ENCODE data around the gene KIRREL2.
A peak's percentile ranks its signal among the peaks of the same experiment; 100 is the strongest.
"Not testable (repeated sequence)": the region's sequence is repeated elsewhere in the genome, so short reads cannot be mapped to it uniquely, and the experiment has no call there.

The KIRREL2 gene

GRCh38 chr19:35899547-35900214 is 43.0 kb downstream of the KIRREL2 start:
- DNase-seq (ENCODE audit: low spot score) = peak; percentile 64

DNA sequence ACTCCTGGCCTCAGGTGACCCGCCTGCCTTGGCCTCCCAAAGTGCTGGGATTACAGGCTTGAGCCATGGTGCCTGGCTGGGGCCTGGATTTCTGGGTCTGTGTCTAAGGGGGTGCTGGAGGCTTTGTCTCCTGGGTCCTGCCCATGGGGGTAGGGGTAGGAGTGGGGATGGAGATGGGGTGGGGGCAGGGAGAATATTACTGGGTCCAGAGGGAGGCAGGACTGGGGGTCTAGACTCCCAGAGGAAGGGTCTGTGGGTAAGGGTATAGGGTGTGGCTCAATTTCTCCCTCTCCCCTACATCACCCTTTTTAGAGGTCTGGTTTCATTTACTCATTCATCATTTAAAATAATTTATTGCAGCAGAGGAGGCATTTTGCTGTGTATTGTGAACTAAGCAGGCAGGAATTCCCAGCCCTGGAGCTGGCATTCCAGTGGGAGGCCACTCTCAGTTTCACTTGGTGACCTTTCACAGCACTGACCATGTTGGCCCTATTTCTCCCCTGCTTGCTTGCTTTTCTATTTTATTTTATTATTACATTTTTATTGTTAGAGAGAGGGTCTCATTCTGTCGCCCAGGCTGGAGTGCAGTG is 44.4 kb downstream of the KIRREL2 start:
- DNase-seq (ENCODE audit: low spot score) = no peak

GRCh38 chr19:35901854-35902661 is 45.3 kb downstream of the KIRREL2 start, which contains the start of gene HCST:
HCST (plus strand) TSS chr19:35902529; CDS start chr19:35902594, 65 bp downstream.
- no peak for DNase-seq (ENCODE audit: low spot score)

- no peak for DNase-seq (ENCODE audit: low spot score)
These were observed 46.3 kb downstream of the KIRREL2 start for GRCh38 chr19:35902870-35903475.

- DNase-seq (ENCODE audit: low spot score) = peak; percentile 74
These were observed 47.0 kb downstream of the KIRREL2 start for GRCh38 chr19:35903550-35904179.

DNA sequence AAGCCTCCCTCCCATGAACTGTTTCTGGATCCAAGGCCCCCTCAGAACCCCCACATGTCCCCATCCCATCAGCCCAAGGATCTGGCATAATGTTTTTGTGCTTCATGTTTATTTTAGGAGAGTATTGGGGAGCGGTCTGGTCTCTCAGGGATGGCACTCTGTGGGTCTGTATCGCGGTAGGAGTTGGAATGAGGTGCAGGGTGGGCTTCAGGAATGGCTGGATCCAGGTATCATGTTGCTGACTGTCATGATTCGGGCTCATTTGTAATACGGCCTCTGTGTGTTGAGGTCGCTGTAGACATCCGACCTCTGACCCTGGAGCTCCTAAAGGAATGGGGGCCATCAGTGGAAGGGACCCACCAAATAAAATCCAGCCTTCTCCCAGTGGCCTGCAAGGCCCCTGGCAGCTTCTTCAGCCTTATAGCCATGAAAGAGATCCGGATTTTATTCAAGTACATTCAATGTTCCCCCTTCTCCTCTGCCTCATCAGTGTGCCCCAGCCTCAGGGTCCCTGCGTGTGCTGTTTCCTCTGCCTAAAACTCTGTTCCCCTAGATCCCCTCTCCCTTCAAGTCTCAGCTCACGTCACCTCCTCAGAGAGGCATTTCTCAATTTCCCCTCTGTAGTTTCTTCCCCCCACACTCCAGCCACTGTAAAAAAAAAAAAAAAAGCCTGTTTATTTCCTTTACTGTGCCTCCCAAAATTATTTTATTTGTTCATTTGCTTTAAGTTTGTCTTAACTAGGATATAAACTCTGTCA is 47.8 kb downstream of the KIRREL2 start:
- DNase-seq (ENCODE audit: low spot score) = no peak

GRCh38 chr19:35905178-35905727 is 48.5 kb downstream of the KIRREL2 start:
- DNase-seq (ENCODE audit: low spot score) = no peak

- DNase-seq (ENCODE audit: low spot score) = no peak
These were observed 50.6 kb downstream of the KIRREL2 start for GRCh38 chr19:35907377-35907745.

DNA sequence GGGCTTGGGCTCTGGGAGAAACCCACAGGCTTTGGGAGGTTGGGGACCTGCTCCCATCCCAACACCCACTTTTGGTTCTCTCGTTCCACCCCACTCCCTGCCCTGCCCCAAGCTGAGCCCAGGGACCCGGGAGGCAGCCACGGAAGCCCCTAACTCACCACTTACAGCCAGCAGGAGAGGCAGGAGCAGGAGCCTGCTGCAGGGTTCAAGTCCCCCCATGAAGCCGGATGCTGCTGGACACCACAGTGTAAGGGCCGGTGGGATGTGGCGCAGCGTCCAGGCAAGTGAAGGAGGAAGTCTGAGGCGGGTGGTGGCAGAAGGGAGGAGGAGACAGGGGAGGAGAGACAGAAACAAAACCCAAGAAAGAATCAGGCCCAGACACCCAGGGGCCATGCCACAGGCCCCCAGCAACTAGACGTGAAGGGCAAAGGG is 51.3 kb downstream of the KIRREL2 start, which contains the start of gene TYROBP:
TSS of gene TYROBP (minus strand) at position 286 of the 432 bp plus-strand sequence. CDS start at position 219, 67 bp downstream.
- no peak for DNase-seq (ENCODE audit: low spot score)

DNA sequence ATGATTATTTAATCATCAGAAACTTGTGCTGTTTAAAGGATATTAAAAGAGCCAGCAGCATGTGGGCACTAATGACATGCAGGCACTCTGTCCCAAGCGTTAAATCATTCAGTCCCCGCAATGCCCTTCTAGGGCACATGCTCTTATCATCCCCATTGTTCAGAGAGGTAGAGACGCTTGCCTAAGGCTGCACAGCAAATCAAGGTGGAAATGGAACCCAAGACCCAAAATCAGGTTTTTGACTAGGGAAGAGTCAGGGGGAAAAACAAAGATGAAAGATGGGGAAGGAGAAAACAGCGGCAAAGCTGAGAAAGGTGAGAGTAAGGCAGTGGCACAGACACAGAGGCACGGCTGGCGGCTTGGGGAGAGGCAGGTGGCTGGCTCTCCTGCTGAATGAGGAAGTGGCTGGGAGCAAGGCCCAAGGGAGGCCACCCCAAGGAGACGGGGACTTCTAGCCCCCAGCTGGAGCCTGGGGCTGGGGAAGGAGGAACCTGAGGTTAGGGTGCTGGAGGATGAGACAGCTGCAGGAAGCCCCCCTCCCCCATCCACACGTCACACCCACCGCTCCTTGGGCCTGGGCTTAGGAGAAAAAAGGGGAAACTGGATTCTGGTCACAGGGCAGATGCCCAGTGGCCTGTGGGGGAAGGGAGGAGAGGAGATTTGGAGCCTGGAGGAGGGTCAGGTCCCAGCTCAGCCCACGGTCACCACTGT is 52.4 kb downstream of the KIRREL2 start:
- peak; percentile 83 for DNase-seq (ENCODE audit: low spot score)

GRCh38 chr19:35909684-35910035 is 52.9 kb downstream of the KIRREL2 start:
- no peak for DNase-seq (ENCODE audit: low spot score)

- DNase-seq (ENCODE audit: low spot score) = not testable (repeated sequence)
These were observed 53.6 kb downstream of the KIRREL2 start for GRCh38 chr19:35910355-35910754.

DNA sequence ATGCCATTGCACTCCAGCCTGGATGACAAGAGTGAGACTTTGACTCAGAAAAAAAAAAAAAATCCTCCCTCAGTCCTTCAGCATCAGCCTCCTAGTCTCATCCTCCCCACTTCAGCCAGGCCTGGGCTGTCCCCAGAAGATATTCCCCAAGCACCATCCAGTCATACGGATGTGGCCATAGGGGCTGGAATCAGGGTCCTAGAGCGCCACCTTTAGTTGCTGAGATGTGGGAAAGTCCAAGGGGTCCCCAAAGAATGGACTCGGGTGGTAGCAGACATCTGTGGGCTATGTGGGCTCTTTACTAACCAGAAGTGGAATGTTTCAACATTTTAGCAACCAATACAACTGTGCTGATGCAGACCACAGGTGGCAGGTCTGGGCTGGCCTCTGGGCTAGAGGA is 54.5 kb downstream of the KIRREL2 start:
- no peak for DNase-seq (ENCODE audit: low spot score)

DNA sequence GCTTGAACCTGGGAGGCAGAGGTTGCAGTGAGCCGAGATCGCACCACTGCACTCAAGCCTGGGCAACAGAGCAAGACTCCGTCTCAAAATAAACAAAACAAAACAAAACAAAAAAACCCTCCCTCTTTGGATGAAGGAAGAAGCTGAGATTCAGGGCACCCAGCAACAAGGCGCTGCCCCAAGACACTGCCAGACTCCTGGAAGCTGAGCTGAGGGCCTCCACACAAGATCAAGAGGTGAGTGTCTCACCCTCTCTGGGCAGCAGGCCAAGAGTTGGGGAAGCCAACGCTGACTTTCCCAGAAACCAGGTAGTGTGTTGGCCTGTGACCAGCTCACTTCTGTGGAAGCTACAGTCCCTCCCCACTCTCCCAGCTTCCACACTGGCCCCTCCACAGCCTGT is 55.1 kb downstream of the KIRREL2 start:
- no peak for DNase-seq (ENCODE audit: low spot score)

DNA sequence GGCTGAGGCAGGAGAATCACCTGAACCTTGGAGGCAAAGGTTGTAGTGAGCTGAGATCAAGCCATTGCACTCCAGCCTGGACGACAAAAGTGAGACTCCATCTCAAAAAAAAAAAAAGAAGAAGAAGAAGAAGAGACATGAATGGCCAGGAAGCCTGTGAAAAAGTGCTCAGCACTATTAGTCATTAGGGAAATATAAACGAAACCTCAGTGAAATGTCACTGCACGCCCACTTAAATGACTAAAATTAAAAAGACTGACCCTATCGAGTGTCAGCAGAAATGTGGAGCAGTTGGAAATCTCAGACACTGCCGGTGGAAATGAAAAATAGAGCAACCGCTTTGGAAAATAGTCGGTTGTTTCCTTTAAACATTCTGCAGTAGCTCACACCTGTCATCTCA is 56.9 kb downstream of the KIRREL2 start:
- DNase-seq (ENCODE audit: low spot score) = no peak

GRCh38 chr19:35915443-35915842 is 58.7 kb downstream of the KIRREL2 start:
- DNase-seq (ENCODE audit: low spot score) = no peak

Data from pons (tissue), 1 donor.